ENCODE results near the gene DMD. TPM values are rescaled to one million over a fixed set of nuclear protein-coding genes. Genes with fewer than 3 reads are reported as not detected.

DMD gene
- total and polyA plus RNA-seq, 12 donors, result 28.5 to 228 (median 168) TPM

DNA sequence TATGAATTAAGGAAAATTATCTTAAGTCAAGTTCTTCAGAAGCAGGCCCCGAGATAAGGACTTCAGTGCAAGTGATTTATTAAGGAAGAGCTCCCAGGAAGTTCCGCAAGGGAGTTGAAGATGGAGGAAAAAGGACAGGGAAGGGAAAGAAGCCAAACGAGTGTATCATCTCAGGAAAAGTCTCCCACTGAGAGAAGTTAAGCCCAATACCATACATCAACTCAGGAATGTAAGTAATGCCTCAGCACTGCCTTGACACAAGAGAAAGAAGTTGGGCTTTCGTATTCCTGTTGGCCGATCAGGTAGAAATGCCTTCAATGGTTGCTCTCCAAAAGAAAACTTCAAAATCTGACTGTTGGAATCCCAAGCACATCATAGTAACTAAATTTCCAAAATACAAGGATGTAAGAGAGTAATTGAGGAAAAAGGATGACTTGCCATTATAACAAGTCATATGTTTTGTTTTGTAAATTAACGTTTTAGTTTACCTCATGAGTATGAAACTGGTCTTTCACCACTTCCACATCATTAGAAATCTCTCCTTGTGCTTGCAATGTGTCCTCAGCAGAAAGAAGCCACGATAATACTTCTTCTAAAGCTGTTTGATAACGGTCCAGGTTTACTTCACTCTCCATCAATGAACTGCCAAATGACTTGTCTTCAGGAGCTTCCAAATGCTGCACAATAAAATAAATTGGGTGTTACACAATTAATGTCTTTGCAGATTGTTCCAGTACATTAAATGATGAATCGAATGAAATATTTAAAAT, 566.7 kb downstream of the DMD start:
- H3K9me3 ChIP-seq, result no peaks in the 10 kb centered on the region
- ATAC-seq, result no peak
- no peak overlapping the region for H3K4me3 ChIP-seq
- H3K27me3 ChIP-seq, result no peaks in the 10 kb centered on the region
- intact Hi-C loops (cut with DNase I), result no loop called here
- H3K36me3 ChIP-seq, result peaks cover 0 to 6% (median 0%) of the 10 kb centered on the region in 9 donors
- WGBS, 2 donors, result 70 to 72% methylated on average over 9 of the region's 9 CpGs
- no peak overlapping the region for H3K27ac ChIP-seq
- DNase-seq, result no peak
- no peaks in the 10 kb centered on the region for H3K4me1 ChIP-seq
- TF ChIP-seq CTCF (IDR thresholded peaks at IDR 0.05), result no peak

GRCh38 chrX:32642283-32642682, 569.1 kb downstream of the DMD start:
- Histone ChIP-seq H3K4me1 (no peaks in the 10 kb centered on the region), H3K36me3 (peaks cover 0 to 6% (median 0%) of the 10 kb centered on the region in 9 donors), H3K27me3 (no peaks in the 10 kb centered on the region), H3K9me3 (no peaks in the 10 kb centered on the region), H3K4me3 (no peak overlapping the region), H3K27ac (no peak overlapping the region)
- intact Hi-C loops (cut with DNase I), result no loop called here
- no peak for TF ChIP-seq CTCF (IDR thresholded peaks at IDR 0.05)
- WGBS, 2 donors, result 82 to 90% methylated on average over 3 of the region's 3 CpGs
- DNase-seq (no peak), ATAC-seq (no peak)

DNA sequence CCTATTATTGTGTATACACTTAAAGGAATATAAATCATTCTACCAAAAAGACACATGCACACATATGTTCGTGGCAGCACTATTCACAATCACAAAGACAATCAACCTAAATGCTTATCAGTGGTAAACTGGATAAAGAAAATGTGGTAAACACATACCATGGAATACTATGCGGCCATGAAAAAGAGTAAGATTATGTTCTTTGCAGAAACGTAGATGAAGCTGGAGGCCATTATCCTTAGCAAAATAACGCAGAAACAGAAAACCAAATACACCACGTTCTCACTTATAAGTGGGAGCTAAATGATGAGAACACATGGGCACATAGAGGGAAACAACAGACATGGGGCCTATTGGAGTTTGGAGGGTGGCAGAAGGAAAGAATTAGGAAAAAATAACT, 593.2 kb downstream of the DMD start:
- no peaks in the 10 kb centered on the region for H3K4me1 ChIP-seq
- H3K9me3 ChIP-seq, result peaks cover 0 to 8% (median 0%) of the 10 kb centered on the region in 11 donors
- intact Hi-C loops (cut with DNase I), result no loop called here
- H3K4me3 ChIP-seq, result no peak overlapping the region
- no peaks in the 10 kb centered on the region for H3K27me3 ChIP-seq
- ATAC-seq, result no peak
- no peak for DNase-seq
- H3K27ac ChIP-seq, result no peak overlapping the region
- TF ChIP-seq CTCF (IDR thresholded peaks at IDR 0.05), result no peak
- H3K36me3 ChIP-seq, result no peaks in the 10 kb centered on the region
- 78 to 79% methylated on average over 5 of the region's 5 CpGs for WGBS, 2 donors

DNA sequence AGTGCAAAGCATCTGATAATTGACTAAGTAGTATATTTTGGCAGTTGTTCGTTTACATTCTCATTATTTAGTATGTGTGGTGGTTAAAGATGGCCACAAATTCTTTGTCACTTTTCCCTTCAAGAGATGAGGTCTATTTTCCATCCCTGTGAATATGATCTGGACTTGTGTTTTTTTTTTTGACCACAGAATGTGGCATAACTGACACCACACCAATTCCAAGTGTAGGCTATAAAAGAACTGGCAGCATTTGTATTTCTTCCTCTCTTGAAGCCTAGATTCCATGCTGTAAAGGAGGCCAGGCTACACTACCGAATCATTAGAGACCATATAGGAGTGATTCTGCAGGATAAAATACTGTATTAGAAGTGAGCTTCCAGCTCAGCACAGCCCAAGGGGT, 596.6 kb downstream of the DMD start:
- Histone ChIP-seq H3K36me3 (no peaks in the 10 kb centered on the region), H3K4me1 (no peaks in the 10 kb centered on the region), H3K27me3 (no peaks in the 10 kb centered on the region), H3K27ac (no peak overlapping the region), H3K4me3 (no peak overlapping the region), H3K9me3 (peaks cover 0 to 8% (median 0%) of the 10 kb centered on the region in 11 donors)
- intact Hi-C loops (cut with DNase I), result no loop called here
- no peak for ATAC-seq
- no peak for TF ChIP-seq CTCF (IDR thresholded peaks at IDR 0.05)
- 71 to 89% methylated on average over 2 of the region's 2 CpGs for WGBS, 2 donors
- DNase-seq, result no peak
